GM23338 (cell line): ENCODE results near the gene ARL13B. TPM values are rescaled to one million over a fixed set of nuclear protein-coding genes. Genes with fewer than 3 reads are reported as not detected.

Experiments used
- ATAC-seq: fragments of 200-7000 bp; cut with Tn5 transposase; 3 replicates; pipeline ENCODE4 v1.9.1; 2020
- DNase-seq: peaks from one replicate; pipeline ENCODE4 v3.0.0-alpha.2; 2015; ENCODE audit warnings: low spot score
- H2AFZ ChIP-seq: fragments of 200-600 bp; sonication (generic); 2 replicates; pipeline ENCODE4 v1.8.0; 2016; ENCODE audit warnings: antibody characterized with exemption, mild to moderate bottlenecking, moderate library complexity
- H3F3A ChIP-seq: fragments of 200-600 bp; sonication (generic); replicated peaks from 2 replicates; pipeline ENCODE4 v1.8.0; 2017; ENCODE audit warnings: antibody characterized with exemption, mixed run types, low read depth
- H3K27ac ChIP-seq: fragments of 200-600 bp; sonication (generic); 2 replicates; pipeline ENCODE4 v1.6.1; 2016; ENCODE audit warnings: low read depth
- H3K27me3 ChIP-seq: fragments of 200-600 bp; sonication (generic); 2 replicates; pipeline ENCODE4 v1.8.0; 2016; ENCODE audit warnings: mild to moderate bottlenecking, mixed run types, moderate library complexity; ENCODE audit not compliant: insufficient read depth
- H3K36me3 ChIP-seq: fragments of 200-600 bp; sonication (generic); 2 replicates; pipeline ENCODE4 v1.8.0; 2016; ENCODE audit warnings: mild to moderate bottlenecking; ENCODE audit not compliant: insufficient read depth
- H3K4me1 ChIP-seq: fragments of 200-600 bp; sonication (generic); 2 replicates; pipeline ENCODE4 v1.8.0; 2016; ENCODE audit warnings: mild to moderate bottlenecking, moderate library complexity; ENCODE audit not compliant: insufficient read depth
- H3K4me2 ChIP-seq: fragments of 200-600 bp; sonication (generic); 2 replicates; pipeline ENCODE4 v1.7.1; 2017; ENCODE audit warnings: mixed run types
- H3K4me3 ChIP-seq: fragments of 200-600 bp; sonication (generic); 2 replicates; pipeline ENCODE4 v1.6.1; 2016; ENCODE audit warnings: mixed run types
- H3K79me2 ChIP-seq: fragments of 200-600 bp; sonication (generic); replicated peaks from 2 replicates; pipeline ENCODE4 v1.8.0; 2017; ENCODE audit warnings: mild to moderate bottlenecking; ENCODE audit not compliant: insufficient read depth
- H3K9me2 ChIP-seq: fragments of 200-600 bp; sonication (generic); 2 replicates; pipeline ENCODE4 v1.8.0; 2017; ENCODE audit not compliant: insufficient read depth
- H4K20me1 ChIP-seq: fragments of 200-600 bp; sonication (generic); replicated peaks from 2 replicates; pipeline ENCODE4 v1.8.0; 2017; ENCODE audit warnings: mild to moderate bottlenecking; ENCODE audit not compliant: insufficient read depth
- H3K27ac Mint-ChIP-seq: 2 replicates; pipeline ENCODE4 v1.8.0; 2020; ENCODE audit warnings: inconsistent platforms, mild to moderate bottlenecking, moderate library complexity, mixed read lengths
- H3K27me3 Mint-ChIP-seq: 3 replicates; pipeline ENCODE4 v1.8.0; 2022; ENCODE audit warnings: low read depth, mild to moderate bottlenecking, moderate library complexity, mixed read lengths, inconsistent platforms; ENCODE audit not compliant: insufficient read depth, poor library complexity
- H3K36me3 Mint-ChIP-seq: 3 replicates; pipeline ENCODE4 v1.8.0; 2021; ENCODE audit warnings: low read depth, mild to moderate bottlenecking, inconsistent platforms, moderate library complexity, mixed read lengths
- H3K4me1 Mint-ChIP-seq: 3 replicates; pipeline ENCODE4 v1.8.0; 2020; ENCODE audit warnings: mild to moderate bottlenecking, inconsistent platforms, mixed read lengths
- H3K4me3 Mint-ChIP-seq: 3 replicates; pipeline ENCODE4 v1.8.0; 2021; ENCODE audit warnings: moderate library complexity, mild to moderate bottlenecking, inconsistent platforms, mixed read lengths
- H3K9me3 Mint-ChIP-seq: 3 replicates; pipeline ENCODE4 v1.8.0; 2020; ENCODE audit warnings: moderate library complexity, mild to moderate bottlenecking, inconsistent platforms, mixed read lengths
- CREB1 ChIP-seq: fragments of 250-450 bp; sonication (Bioruptor Pico); IDR thresholded peaks from 2 replicates; pipeline ENCODE4 v1.5.0; 2020; ENCODE audit warnings: low read depth, mild to moderate bottlenecking, moderate library complexity
- CTCF ChIP-seq, 2 experiments: fragments of 200-600 bp in 1 of 2; sonication (generic) in 1 of 2; conservative IDR thresholded peaks; 2 replicates each; pipeline versions ENCODE4 v1.5.1 to v1.6.1; 2016 to 2017; ENCODE audit warnings: antibody characterized with exemption in 2 of 2, low read depth in 2 of 2, mild to moderate bottlenecking in 2 of 2, moderate library complexity in 1 of 2
- EZH2 ChIP-seq: fragments of 200-600 bp; sonication (generic); IDR thresholded peaks from one replicate; pipeline ENCODE4 v1.8.0; 2017; ENCODE audit warnings: antibody characterized with exemption, mild to moderate bottlenecking, low read depth; ENCODE audit not compliant: unreplicated experiment
- EZH2phosphoT487 ChIP-seq: fragments of 200-600 bp; sonication (generic); IDR thresholded peaks from one replicate; pipeline ENCODE4 v1.8.1; 2018; ENCODE audit warnings: antibody characterized with exemption; ENCODE audit not compliant: unreplicated experiment
- JUNB ChIP-seq: IDR thresholded peaks from one replicate; pipeline ENCODE4 v1.6.1; 2016; ENCODE audit warnings: antibody characterized with exemption; ENCODE audit not compliant: unreplicated experiment
- NANOG ChIP-seq: IDR thresholded peaks from 2 replicates; pipeline ENCODE4 v1.6.1; 2016; ENCODE audit warnings: antibody characterized with exemption, borderline replicate concordance
- POLR2AphosphoS5 ChIP-seq: IDR thresholded peaks from 2 replicates; pipeline ENCODE4 v1.6.1; 2016; ENCODE audit warnings: antibody characterized with exemption, low read depth
- REST ChIP-seq: IDR thresholded peaks from one replicate; pipeline ENCODE4 v1.6.1; 2018; ENCODE audit warnings: antibody characterized with exemption; ENCODE audit not compliant: unreplicated experiment
- STAT1 ChIP-seq: IDR thresholded peaks from one replicate; pipeline ENCODE4 v1.6.1; 2016; ENCODE audit warnings: antibody characterized with exemption; ENCODE audit not compliant: unreplicated experiment
- ZNF114 ChIP-seq: fragments of 250-450 bp; sonication (Bioruptor Pico); IDR thresholded peaks from 2 replicates; pipeline ENCODE4 v1.5.0; 2020; ENCODE audit warnings: mild to moderate bottlenecking, moderate library complexity
- ZNF331 ChIP-seq: fragments of 250-450 bp; sonication (Bioruptor Pico); IDR thresholded peaks from 2 replicates; pipeline ENCODE4 v1.5.0; 2020; ENCODE audit warnings: low read depth, mild to moderate bottlenecking, moderate library complexity
- ZNF462 ChIP-seq: fragments of 250-450 bp; sonication (Bioruptor Pico); IDR thresholded peaks from 2 replicates; pipeline ENCODE4 v1.5.0; 2020; ENCODE audit warnings: mild to moderate bottlenecking, moderate library complexity
- polyA plus RNA-seq: library from polyadenylated mRNA; unstranded; fragments of >200 nt; fragmentation: Nextera tagmentation; extraction: Ambion mirVana; gene quantifications from 2 replicates; pipeline ENCODE4 v1.2.1, GENCODE V29; 2016
- total RNA-seq: library from RNA; depleted of rRNA; stranded (reverse); fragments of >200 nt; shearing (Covaris generic); gene quantifications from 2 replicates; pipeline ENCODE4 v1.2.3, GENCODE V29; 2014
- TF ChIP-seq, protein P1 (sequence below): IDR thresholded peaks from 2 replicates; pipeline ENCODE4 v1.6.1; 2016; ENCODE audit warnings: antibody characterized with exemption

Gene ARL13B
- total and polyA plus RNA-seq, 2 experiments from 2014 or later: 7.9 to 17.1 TPM

GRCh38 chr3:93988764-93989163, 8.8 kb downstream of the ARL13B start:
- H3K4me3 Mint-ChIP-seq: no peak overlapping the region
- no peaks in the 10 kb centered on the region for H3K27me3 Mint-ChIP-seq
- Histone ChIP-seq H3K36me3 (no peaks in the 10 kb centered on the region), H2AFZ (no peak overlapping the region), H3F3A (no peaks in the 10 kb centered on the region), H3K4me2 (no peak overlapping the region), H3K4me3 (no peak overlapping the region), H3K27me3 (no peaks in the 10 kb centered on the region), H4K20me1 (peaks cover 3% of the 10 kb centered on the region; the same call in 1 of the 2 replicates), H3K4me1 (peaks cover 6% of the 10 kb centered on the region), H3K9me2 (no peaks in the 10 kb centered on the region), H3K79me2 (peaks cover 37% of the 10 kb centered on the region), H3K27ac (no peak overlapping the region; the same call in 1 of the 2 replicates)
- no peak for ATAC-seq
- no peaks in the 10 kb centered on the region for H3K36me3 Mint-ChIP-seq
- H3K9me3 Mint-ChIP-seq: no peaks in the 10 kb centered on the region
- H3K27ac Mint-ChIP-seq: no peak overlapping the region; the same call in 1 of the 2 replicates
- no peak for DNase-seq
- H3K4me1 Mint-ChIP-seq: 0 out of 3 replicates have a peak, but pooled peaks cover 3% of the 10 kb centered on the region
- TF ChIP-seq ZNF462 (CRISPR knock-in tag) (no peak), EZH2phosphoT487 (no peak), JUNB (no peak), REST (no peak), POLR2AphosphoS5 (no peak), CTCF (conservative IDR thresholded peaks at IDR 0.05; ENCODE audit: low read depth in 2 of 2) (no peak), CREB1 (no peak), STAT1 (no peak), NANOG (no peak), ZNF331 (CRISPR knock-in tag) (no peak), EZH2 (no peak), ZNF114 (no peak)
- TF ChIP-seq, protein P1, sequence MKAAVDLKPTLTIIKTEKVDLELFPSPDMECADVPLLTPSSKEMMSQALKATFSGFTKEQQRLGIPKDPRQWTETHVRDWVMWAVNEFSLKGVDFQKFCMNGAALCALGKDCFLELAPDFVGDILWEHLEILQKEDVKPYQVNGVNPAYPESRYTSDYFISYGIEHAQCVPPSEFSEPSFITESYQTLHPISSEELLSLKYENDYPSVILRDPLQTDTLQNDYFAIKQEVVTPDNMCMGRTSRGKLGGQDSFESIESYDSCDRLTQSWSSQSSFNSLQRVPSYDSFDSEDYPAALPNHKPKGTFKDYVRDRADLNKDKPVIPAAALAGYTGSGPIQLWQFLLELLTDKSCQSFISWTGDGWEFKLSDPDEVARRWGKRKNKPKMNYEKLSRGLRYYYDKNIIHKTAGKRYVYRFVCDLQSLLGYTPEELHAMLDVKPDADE: no peak
